Measurements from ENCODE around the gene PLCB1.

Gene PLCB1

DNA sequence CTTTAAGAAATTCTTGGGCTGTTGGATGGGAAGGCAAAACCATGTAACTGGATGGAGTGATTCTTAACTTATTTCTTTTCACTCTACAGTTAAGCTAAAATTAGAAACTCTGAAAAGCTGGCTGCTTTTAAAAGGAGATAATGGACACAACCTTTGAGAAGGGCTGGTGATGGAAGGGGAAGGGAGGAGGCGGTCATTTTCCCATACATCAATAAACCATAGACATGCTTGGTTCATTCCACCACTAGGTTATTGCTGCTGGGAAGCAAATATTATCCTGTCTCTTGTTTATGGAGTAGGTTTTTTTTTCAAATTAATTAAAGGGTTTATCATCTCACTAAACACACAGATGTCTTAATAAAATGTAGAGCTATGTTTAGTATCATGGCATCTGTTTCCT lies 76.2 kb downstream of the PLCB1 start:
- in situ Hi-C loops (cut with MboI; ENCODE audit: low sequenced_read_pairs), result no loop called here

GRCh38 chr20:8209061-8209460 lies 77.0 kb downstream of the PLCB1 start:
- in situ Hi-C loops (cut with MboI; ENCODE audit: low sequenced_read_pairs), result no loop called here

DNA sequence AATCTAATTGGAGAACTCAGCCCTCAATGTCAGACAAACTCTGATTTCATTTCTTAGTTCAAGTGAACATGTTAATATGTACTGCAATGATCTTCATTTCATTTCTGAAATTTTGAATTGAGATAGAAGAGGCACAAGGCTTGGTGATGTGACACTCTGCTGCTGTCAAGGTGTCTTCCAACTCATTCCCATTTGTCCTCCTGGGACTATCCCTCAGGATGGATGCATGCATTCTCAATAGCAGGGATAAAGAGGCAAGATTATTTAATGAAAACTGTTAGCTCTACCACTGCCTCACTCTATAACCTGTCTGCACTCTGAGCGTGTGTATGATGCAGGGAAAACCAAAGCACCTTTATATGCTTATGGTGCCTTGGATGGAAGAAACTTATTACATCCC lies 78.7 kb downstream of the PLCB1 start:
- in situ Hi-C loops (cut with MboI; ENCODE audit: low sequenced_read_pairs), result no loop called here

DNA sequence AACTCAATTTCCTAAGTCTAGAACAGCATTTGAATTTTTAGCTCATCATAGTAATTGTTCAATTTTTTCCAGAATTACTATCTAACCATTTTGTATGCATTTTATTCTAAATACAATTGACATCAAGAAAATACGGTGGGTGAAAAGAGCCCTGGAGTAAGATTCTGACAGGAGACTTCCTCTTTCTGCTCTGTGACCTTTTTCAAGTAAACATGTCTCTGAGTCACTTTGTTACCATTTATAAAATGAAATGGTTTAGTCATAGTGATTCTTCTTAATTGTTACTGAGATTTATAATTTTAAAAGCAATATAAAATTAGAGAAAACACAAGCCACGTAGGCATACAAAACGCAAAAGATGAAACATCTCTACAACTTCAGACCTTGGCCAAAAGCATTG lies 80.2 kb downstream of the PLCB1 start:
- in situ Hi-C loops (cut with MboI; ENCODE audit: low sequenced_read_pairs), result no loop called here

GRCh38 chr20:8213270-8213669 lies 81.2 kb downstream of the PLCB1 start:
- in situ Hi-C loops (cut with MboI; ENCODE audit: low sequenced_read_pairs), result no loop called here

DNA sequence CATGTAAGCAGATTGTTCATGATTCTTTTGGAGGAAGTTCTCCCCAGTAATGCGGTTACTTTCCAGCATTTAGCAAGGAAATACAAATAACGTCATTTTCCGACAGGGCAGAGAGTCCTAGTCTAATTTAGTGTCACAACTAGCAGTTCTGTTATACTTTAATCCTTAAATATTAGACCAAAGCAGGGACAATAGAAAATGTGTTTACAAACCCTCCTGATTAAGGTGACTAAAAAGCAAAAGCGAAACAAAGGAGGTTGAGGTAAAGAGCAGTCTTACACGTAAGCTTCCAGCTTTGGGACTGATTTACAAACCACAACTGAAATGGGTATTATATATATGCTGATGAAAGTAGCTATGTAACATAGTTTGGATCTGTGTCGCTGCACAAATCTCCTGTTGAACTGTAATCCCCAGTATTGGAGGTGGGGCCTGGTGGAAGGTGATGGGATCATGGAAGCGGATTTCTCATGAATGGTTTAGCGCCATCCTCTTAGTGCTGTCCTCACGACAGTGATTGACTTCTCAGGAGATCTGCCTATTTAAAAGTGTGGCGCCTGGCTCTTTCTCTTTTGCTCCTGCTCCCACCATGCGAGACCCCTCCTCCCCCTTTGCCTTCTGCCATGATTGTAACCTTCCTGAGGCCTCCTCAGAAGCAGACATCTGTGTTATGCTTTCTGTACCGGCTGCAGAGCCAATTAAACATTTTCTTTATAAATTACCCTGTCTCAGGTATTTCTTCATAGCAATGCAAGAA lies 81.9 kb downstream of the PLCB1 start:
- in situ Hi-C loops (cut with MboI; ENCODE audit: low sequenced_read_pairs), result no loop called here

GRCh38 chr20:8215361-8215781 lies 83.3 kb downstream of the PLCB1 start:
- in situ Hi-C loops (cut with MboI; ENCODE audit: low sequenced_read_pairs), result no loop called here

- in situ Hi-C loops (cut with MboI; ENCODE audit: low sequenced_read_pairs), result no loop called here
Measured at GRCh38 chr20:8216375-8217200, 84.5 kb downstream of the PLCB1 start.

GRCh38 chr20:8218861-8219260 lies 86.8 kb downstream of the PLCB1 start:
- in situ Hi-C loops (cut with MboI; ENCODE audit: low sequenced_read_pairs), result no loop called here

- in situ Hi-C loops (cut with MboI; ENCODE audit: low sequenced_read_pairs), result no loop called here
Measured at GRCh38 chr20:8219403-8219802, 87.3 kb downstream of the PLCB1 start.

DNA sequence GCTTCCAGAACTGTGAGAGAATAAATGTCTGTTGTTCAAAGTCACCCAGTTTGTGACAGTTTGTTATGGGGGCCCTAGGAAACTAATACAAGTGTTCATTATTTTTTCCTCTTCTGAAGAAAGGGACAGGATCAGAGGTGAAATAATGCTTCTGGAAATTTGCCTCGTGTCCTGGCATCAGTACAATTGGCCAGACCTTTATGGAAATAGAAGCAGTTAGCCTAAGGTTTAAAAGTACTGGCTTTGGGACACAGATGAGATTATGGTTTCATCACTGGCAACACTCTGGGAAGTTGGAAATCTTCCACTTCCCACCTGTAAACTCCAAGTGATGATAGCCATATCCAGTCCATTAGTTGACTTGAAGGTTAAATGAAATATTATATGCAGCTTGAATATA lies 88.7 kb downstream of the PLCB1 start:
- in situ Hi-C loops (cut with MboI; ENCODE audit: low sequenced_read_pairs), result no loop called here

DNA sequence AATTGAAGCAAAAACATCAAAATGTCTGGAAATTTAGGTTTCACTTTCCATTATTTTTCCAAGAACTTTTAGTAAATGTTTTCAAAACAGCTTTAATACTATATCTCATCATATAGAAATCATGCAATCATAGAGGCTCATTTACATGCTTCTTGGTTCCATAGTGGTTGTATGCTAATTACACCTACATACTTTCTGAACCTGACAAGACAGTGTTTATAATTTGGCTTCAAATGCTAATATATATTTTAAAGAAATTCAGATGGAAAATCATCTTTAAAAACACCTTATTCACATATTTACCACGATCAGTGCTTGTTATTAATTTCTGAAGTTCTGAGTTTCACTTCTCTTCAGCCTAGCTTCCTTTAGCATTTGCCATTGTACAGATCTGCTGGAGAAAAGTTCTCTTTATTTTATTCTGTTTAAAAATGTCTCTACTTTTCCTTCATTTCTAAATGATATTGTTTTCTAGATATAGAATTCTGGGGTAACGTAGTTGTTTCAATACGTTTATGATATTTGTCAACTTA lies 89.9 kb downstream of the PLCB1 start:
- in situ Hi-C loops (cut with MboI; ENCODE audit: low sequenced_read_pairs), result no loop called here

DNA sequence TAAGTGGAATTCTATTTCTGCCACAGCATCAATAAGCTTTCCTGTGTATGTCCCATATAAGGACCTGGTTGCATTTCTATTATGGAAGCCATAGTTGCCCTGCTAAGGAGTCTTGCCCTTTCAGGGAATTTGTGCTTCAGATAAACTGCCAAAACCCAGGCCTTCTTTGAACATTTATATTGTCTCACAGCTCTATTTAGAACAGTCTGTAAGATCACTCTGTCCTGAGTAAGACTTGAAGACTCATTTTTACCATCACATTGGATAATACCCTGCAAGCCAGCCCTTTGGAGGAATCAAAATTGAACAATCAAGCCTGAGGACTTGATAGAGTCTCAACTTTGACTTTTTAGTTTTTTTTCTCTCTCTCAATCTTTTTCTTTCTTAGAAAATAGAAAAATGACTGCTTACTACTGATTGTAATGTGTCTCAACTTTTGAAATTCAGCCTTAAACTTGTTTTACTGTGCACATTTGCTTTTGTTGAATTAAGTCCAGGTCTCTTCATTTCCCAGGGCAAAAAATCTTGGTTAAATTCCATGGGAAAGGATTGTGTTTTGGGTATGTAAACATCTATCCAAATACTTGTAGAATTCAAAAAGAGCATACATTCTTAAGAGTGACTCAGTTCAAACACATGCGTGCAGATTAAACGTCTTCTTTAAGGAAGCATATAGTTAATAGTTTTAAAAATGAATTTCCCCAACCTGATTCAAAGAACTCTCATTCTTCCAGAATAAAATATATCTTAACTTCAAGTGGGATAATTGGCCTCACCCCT lies 91.2 kb downstream of the PLCB1 start:
- in situ Hi-C loops (cut with MboI; ENCODE audit: low sequenced_read_pairs), result no loop called here

- in situ Hi-C loops (cut with MboI; ENCODE audit: low sequenced_read_pairs), result no loop called here
Measured at GRCh38 chr20:8225658-8226057, 93.6 kb downstream of the PLCB1 start.

GRCh38 chr20:8226106-8226505 lies 94.0 kb downstream of the PLCB1 start:
- in situ Hi-C loops (cut with MboI; ENCODE audit: low sequenced_read_pairs), result no loop called here

GRCh38 chr20:8227293-8227692 lies 95.2 kb downstream of the PLCB1 start:
- in situ Hi-C loops (cut with MboI; ENCODE audit: low sequenced_read_pairs), result no loop called here

GRCh38 chr20:8228315-8228714 lies 96.2 kb downstream of the PLCB1 start:
- in situ Hi-C loops (cut with MboI; ENCODE audit: low sequenced_read_pairs), result no loop called here

- in situ Hi-C loops (cut with MboI; ENCODE audit: low sequenced_read_pairs), result no loop called here
Measured at GRCh38 chr20:8229090-8229489, 97.0 kb downstream of the PLCB1 start.

DNA sequence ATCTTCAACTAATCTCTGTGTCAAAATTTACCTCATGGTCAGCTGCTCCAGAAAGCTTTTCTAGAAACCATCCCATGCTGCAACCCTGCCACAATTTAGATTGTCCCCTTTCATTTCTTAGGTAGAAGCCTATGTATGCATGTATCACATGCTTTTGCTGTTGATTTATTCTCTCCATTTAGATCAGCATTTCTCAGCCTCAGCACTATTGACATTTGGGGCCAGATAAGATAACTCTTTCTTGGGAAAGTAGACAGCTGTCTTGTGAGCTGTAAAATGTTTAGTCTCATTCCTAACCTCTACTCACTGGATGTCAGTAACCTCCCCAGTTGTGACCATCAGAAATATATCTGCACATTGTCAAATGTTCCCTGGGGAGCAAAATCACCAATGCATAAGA lies 99.0 kb downstream of the PLCB1 start:
- in situ Hi-C loops (cut with MboI; ENCODE audit: low sequenced_read_pairs), result no loop called here

DNA sequence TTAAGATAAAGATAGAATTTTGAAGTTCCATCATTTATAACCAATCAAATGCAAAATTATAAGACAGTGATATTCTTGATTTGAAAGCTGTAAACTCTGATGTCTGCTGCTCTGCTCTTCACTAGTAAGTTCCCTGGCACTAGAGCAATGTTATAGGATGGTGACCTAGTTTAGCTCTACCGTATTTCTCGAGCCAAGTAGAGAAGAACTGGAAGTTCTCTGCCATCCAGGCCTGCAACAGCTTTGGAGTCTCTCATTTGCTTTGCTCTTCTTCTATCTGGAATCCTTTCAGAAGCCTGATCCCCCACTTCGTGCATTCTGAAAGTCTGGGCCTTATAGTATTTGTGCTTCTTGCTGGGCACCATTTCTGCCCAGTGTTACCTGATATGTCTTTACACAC lies 100.3 kb downstream of the PLCB1 start:
- in situ Hi-C loops (cut with MboI; ENCODE audit: low sequenced_read_pairs), result no loop called here

DNA sequence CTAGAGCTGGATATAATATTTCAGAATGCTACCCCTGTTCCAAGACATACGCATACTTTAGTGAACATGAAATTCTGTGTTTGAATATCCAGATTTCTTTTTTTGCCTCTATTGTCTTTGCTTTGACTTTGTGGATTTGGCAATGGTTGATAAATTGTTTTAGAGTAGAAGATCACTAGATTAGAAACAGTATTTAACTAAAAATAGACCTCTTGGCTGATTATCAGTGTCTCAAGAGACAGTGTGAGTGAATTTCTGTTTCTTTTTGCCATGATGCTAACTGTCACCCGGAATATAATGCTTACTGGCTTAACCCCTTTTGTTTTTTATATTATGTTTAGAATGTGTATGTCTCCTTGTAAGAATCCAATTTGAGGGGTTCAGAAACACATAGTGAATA lies 102.5 kb downstream of the PLCB1 start:
- in situ Hi-C loops (cut with MboI; ENCODE audit: low sequenced_read_pairs), result no loop called here
